Tibial nerve (tissue), 3 donors: ENCODE results near the gene RUNX1.

ENCODE experiments used
- POLR2A ChIP-seq, 2 donors: fragments of 450-650 bp; IDR thresholded peaks; one replicate each; pipeline ENCODE4 v1.6.1; 2017; ENCODE audit warnings: antibody characterized with exemption in 2 of 2, mild to moderate bottlenecking in 2 of 2, moderate library complexity in 2 of 2
- TF ChIP-seq, protein P1 (sequence below), 5 experiments: fragments of 200-600 bp in 3 of 5; fragments of 450-650 bp in 2 of 5; sonication (generic) in 3 of 5; IDR thresholded peaks; one replicate each; pipeline ENCODE4 v1.5.1; 2016 to 2019; ENCODE audit warnings: antibody characterized with exemption in 5 of 5, mild to moderate bottlenecking in 3 of 5, moderate library complexity in 2 of 5

DNA sequence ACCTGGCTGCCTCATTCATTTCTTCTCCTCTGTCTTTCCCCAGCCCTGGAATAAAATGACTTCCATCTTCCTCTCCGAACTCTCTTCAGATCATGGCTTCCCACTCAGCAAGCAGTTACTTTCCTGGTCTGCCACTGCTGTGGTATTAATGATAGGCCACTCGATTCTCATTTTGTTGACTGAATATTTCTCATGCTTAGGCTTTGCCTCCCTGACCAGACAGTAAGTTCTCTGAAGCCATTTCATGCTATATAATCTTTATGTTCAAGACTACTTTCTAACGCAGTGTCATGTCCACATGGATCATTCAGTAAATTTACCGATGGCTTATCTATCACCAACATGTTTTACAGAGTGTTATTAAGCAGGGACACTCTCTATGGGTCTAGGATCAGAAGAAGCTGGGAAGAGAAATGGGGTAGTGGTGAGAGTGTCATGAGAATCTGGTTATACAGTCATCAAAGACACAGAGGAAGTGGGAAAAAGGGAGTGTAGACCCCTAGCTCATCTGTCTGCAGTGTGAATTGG, 20.6 kb downstream of the RUNX1 start:
- TF ChIP-seq, protein P1, sequence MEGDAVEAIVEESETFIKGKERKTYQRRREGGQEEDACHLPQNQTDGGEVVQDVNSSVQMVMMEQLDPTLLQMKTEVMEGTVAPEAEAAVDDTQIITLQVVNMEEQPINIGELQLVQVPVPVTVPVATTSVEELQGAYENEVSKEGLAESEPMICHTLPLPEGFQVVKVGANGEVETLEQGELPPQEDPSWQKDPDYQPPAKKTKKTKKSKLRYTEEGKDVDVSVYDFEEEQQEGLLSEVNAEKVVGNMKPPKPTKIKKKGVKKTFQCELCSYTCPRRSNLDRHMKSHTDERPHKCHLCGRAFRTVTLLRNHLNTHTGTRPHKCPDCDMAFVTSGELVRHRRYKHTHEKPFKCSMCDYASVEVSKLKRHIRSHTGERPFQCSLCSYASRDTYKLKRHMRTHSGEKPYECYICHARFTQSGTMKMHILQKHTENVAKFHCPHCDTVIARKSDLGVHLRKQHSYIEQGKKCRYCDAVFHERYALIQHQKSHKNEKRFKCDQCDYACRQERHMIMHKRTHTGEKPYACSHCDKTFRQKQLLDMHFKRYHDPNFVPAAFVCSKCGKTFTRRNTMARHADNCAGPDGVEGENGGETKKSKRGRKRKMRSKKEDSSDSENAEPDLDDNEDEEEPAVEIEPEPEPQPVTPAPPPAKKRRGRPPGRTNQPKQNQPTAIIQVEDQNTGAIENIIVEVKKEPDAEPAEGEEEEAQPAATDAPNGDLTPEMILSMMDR (IDR thresholded peaks at IDR 0.05), result no peak
- TF ChIP-seq POLR2A (IDR thresholded peaks at IDR 0.05), result no peak
